GM12878 (cell line): ENCODE measurements around the gene ESYT3. TPM values are rescaled to one million over a fixed set of nuclear protein-coding genes. Genes with fewer than 3 reads are reported as not detected.

Experiments
- ATAC-seq: fragments of 200-7000 bp; cut with Tn5 transposase; 3 replicates; pipeline ENCODE4 v1.9.1; 2020; ENCODE audit warnings: mild to moderate bottlenecking, moderate library complexity
- BruUV-seq: library from RNA; stranded (reverse); fragments of 400-500 nt; replicated peaks from 2 replicates; lab custom pipeline; 2021; lab: Mats Ljungman, UMichigan
- CTCF ChIA-PET: fragments of 300-600 bp; sonication (Branson Sonifier 250); formaldehyde crosslinking; extraction: SDS; loops from one replicate; lab custom pipeline; 2021; ENCODE audit warnings: inconsistent platforms; lab: Yijun Ruan, JAX
- POLR2A ChIA-PET: fragments of 350-600 bp; formaldehyde crosslinking; extraction: SDS; loops from one replicate; lab custom pipeline; 2021; ENCODE audit warnings: inconsistent platforms; lab: Charles Lee
- RAD21 ChIA-PET: fragments of 300-600 bp; sonication (Branson Sonifier 250); formaldehyde crosslinking; loops from one replicate; lab custom pipeline; 2023; ENCODE audit warnings: antibody characterized with exemption; ENCODE audit not compliant: unreplicated experiment; lab: Charles Lee
- SMC1A ChIA-PET: fragments of 300-600 bp; sonication (Branson Sonifier 250); formaldehyde crosslinking; loops from one replicate; lab custom pipeline; 2023; ENCODE audit not compliant: unreplicated experiment, uncharacterized antibody; lab: Charles Lee
- DNase-seq: peaks from one replicate; pipeline ENCODE4 v3.0.0-alpha.2; 2011; ENCODE audit warnings: low read depth, low spot score
- FAIRE-seq: peaks from 3 replicates; lab custom pipeline; 2011; peaks lifted over from hg19 to GRCh38; lab: Jason Lieb, UNC
- H2AFZ ChIP-seq: 2 replicates; pipeline ENCODE4 v1.6.0; 2011; ENCODE audit warnings: low read depth, low read length, control low read depth; ENCODE audit not compliant: control insufficient read depth
- H3K27ac ChIP-seq: 2 replicates; pipeline ENCODE4 v1.5.1; 2011; ENCODE audit warnings: control low read depth; ENCODE audit not compliant: control insufficient read depth, insufficient read depth
- H3K27me3 ChIP-seq, 2 experiments: replicated peaks in 1 of 2; 2 replicates each; pipeline versions ENCODE4 v1.6.0 to v1.6.1; 2011; ENCODE audit warnings: low read length in 1 of 2; ENCODE audit not compliant: control insufficient read depth in 2 of 2, insufficient read depth in 2 of 2
- H3K36me3 ChIP-seq, 2 experiments: 2 replicates each; pipeline ENCODE4 v1.5.1; 2011; ENCODE audit warnings: low read length in 1 of 2; ENCODE audit not compliant: control insufficient read depth in 2 of 2, insufficient read depth in 2 of 2
- H3K4me1 ChIP-seq: 2 replicates; pipeline ENCODE4 v1.6.1; 2011; ENCODE audit warnings: mild to moderate bottlenecking, low read length, moderate library complexity, mixed read lengths; ENCODE audit not compliant: control insufficient read depth, insufficient read depth
- H3K4me2 ChIP-seq: 2 replicates; pipeline ENCODE4 v1.6.0; 2011; ENCODE audit warnings: control low read depth; ENCODE audit not compliant: control insufficient read depth, insufficient read depth
- H3K4me3 ChIP-seq: fragments of 200-600 bp; sonication (generic); 2 replicates; pipeline ENCODE4 v1.5.1; 2016
- H3K79me2 ChIP-seq: 2 replicates; pipeline ENCODE4 v1.6.0; 2011; ENCODE audit warnings: low read length; ENCODE audit not compliant: control insufficient read depth, insufficient read depth
- H3K9ac ChIP-seq: 2 replicates; pipeline ENCODE4 v1.8.0; 2011; ENCODE audit warnings: low read length, control low read depth, mixed read lengths; ENCODE audit not compliant: control insufficient read depth, insufficient read depth
- H3K9me3 ChIP-seq: replicated peaks from 3 replicates; pipeline ENCODE4 v1.5.1; 2011; ENCODE audit warnings: mild to moderate bottlenecking, low read length; ENCODE audit not compliant: control insufficient read depth, insufficient read depth
- H4K20me1 ChIP-seq: 2 replicates; pipeline ENCODE4 v1.6.0; 2011; ENCODE audit not compliant: control insufficient read depth, insufficient read depth
- BRCA1 ChIP-seq: IDR thresholded peaks from 2 replicates; pipeline ENCODE4 v1.6.1; 2011; ENCODE audit warnings: low read depth, low read length, improper control_type of control experiment
- CBX3 ChIP-seq: fragments of 200-600 bp; sonication (generic); IDR thresholded peaks from 2 replicates; pipeline ENCODE4 v1.6.1; 2016; ENCODE audit warnings: low read depth, borderline replicate concordance
- CEBPZ ChIP-seq: fragments of 150-350 bp; IDR thresholded peaks from 2 replicates; pipeline ENCODE4 v1.6.1; 2016; ENCODE audit warnings: low read depth, low read length
- CHD2 ChIP-seq: IDR thresholded peaks from 2 replicates; pipeline ENCODE4 v1.6.1; 2011; ENCODE audit warnings: low read depth, low read length, improper control_type of control experiment, borderline replicate concordance
- HSF1 ChIP-seq: fragments of 150-350 bp; IDR thresholded peaks from 2 replicates; pipeline ENCODE4 v1.6.1; 2014; ENCODE audit warnings: mild to moderate bottlenecking, low read depth, low read length
- LARP7 ChIP-seq: fragments of 450-650 bp; IDR thresholded peaks from 2 replicates; pipeline ENCODE4 v1.6.1; 2017; ENCODE audit warnings: mild to moderate bottlenecking
- TCF12 ChIP-seq: IDR thresholded peaks from 2 replicates; pipeline ENCODE4 v1.6.1; 2011; ENCODE audit warnings: low read depth, mild to moderate bottlenecking, low read length
- ZNF274 ChIP-seq: IDR thresholded peaks from one replicate; pipeline ENCODE4 v1.8.0; 2011; ENCODE audit not compliant: insufficient read length, insufficient read depth
- ZNF622 ChIP-seq: fragments of 450-650 bp; IDR thresholded peaks from 2 replicates; pipeline ENCODE4 v1.6.1; 2017; ENCODE audit warnings: mild to moderate bottlenecking, inconsistent platforms
- WGBS: methylation state at CpG from one replicate; pipeline ENCODE4 v1.1.6; 2016; ENCODE audit warnings: low lambda C conversion rate; ENCODE audit not compliant: insufficient replicate concordance, insufficient coverage; ENCODE audit errors: missing lambda C conversion rate; 5-methylcytosine and 5-hydroxymethylcytosine counted together
- in situ Hi-C: fragments of 300-500 bp; cut with MboI; formaldehyde crosslinking; loops from 9 replicates; pipeline ENCODE4 v1.14.3; 2018; ENCODE audit warnings: mixed read lengths
- intact Hi-C: fragments of 100-400 bp; cut with micrococcal nuclease; formaldehyde crosslinking; loops from one replicate; pipeline ENCODE4 v1.14.2; 2022; ENCODE audit not compliant: unreplicated experiment
- polyA plus RNA-seq, 11 experiments: library from polyadenylated mRNA; depleted of rRNA in 4 of 11; unstranded in 6 of 11; stranded (reverse) in 5 of 11; fragments of >200 nt; fragmentation: Nextera tagmentation in 4 of 11; fragmentation: Illumina TruSeq in 1 of 11; extraction: Ambion mirVana in 4 of 11; extraction: Trizol in 1 of 11; gene quantifications; 1 replicate in 1 of 11; 2 replicates in 10 of 11; pipeline versions ENCODE4 v1.2.1 to v1.2.3, GENCODE V29; 2011 to 2016; ENCODE audit warnings: inconsistent platforms in 2 of 11, missing spikeins in 2 of 11, low read depth in 1 of 11
- total RNA-seq, 4 experiments: library from RNA; depleted of rRNA in 3 of 4; stranded (reverse); fragments of >200 nt in 3 of 4; fragmentation: Illumina TruSeq in 1 of 4; extraction: Trizol in 1 of 4; gene quantifications; 2 replicates each; pipeline versions ENCODE4 v1.2.1 to v1.2.3, GENCODE V29; 2013 to 2021

The ESYT3 gene
- total and polyA plus RNA-seq, 10 of the 15 experiments (the other 5 are each of a cell fraction or from before 2014, with no cell fraction given) = not detected

- no peak for FAIRE-seq
- RAD21 ChIA-PET = interaction anchor here (0.6 to 0.8 kb wide), 2 partner anchors 454 to 497 kb away, joined by 3 read pairs; no protein-coding TSS in a partner anchor
- SMC1A ChIA-PET = no interaction called here
- Histone ChIP-seq H3K9ac (no peak overlapping the region), H3K9me3 (no peaks in the 10 kb centered on the region), H4K20me1 (no peaks in the 10 kb centered on the region), H3K27me3 (no peaks in the 10 kb centered on the region; a peak in 2 of 4 replicates), H3K27ac (no peak overlapping the region)
- BruUV-seq = no TSS peak
- TF ChIP-seq ZNF622 (no peak), CEBPZ (no peak), BRCA1 (no peak), CHD2 (no peak), HSF1 (no peak), CBX3 (no peak), LARP7 (no peak), TCF12 (no peak), ZNF274 (no peak)
- TF ChIP-seq, all 136 proteins: peak for 0
- intact Hi-C loops (no loop called here), in situ Hi-C loops (no loop called here)
- 32% methylated on average over 15 of the region's 15 CpGs for WGBS
- POLR2A ChIA-PET = no interaction called here
- no peak for DNase-seq
- ATAC-seq = no peak
- Histone ChIP-seq H3K4me3 (no peak overlapping the region), H2AFZ (no peak overlapping the region), H3K4me2 (no peak overlapping the region), H3K36me3 (no peaks in the 10 kb centered on the region), H3K79me2 (no peaks in the 10 kb centered on the region), H3K4me1 (no peaks in the 10 kb centered on the region)
- CTCF ChIA-PET = no interaction called here
These were observed 25.5 kb downstream of the ESYT3 start for GRCh38 chr3:138459619-138460535.
